ENCODE measurements around the gene SLC1A4.
A peak's percentile ranks its signal among the peaks of the same experiment; 100 is the strongest.

DNA sequence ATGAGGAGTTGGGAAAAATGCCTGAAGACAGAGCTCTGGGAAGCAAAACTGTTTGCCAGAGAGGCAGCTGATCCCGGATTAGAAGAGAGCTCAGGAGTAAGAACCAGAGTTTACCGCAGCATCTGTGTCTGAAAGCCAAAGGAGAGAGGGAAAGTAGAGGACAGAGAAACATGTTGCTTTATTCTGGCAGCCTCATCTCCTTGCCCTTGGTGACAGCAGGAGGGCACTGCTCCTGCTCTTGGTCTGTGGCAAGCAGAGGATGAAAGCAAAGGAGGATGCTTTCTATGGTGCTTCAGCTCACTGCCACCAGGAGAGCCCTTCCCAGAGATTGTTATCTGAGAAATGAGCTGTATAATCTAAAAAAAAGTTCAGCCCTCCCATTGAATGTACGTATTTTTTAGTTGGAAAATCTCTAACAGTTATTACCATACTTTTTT lies 7.7 kb downstream of the SLC1A4 start:
- TF ChIP-seq NFYB (IDR thresholded peaks at IDR 0.05; ENCODE audit: insufficient read depth, low read depth, low read length) (no peak), JUND (IDR thresholded peaks at IDR 0.05; ENCODE audit: low read depth, low read length) (no peak), POLR2A (IDR thresholded peaks at IDR 0.05; ENCODE audit: low read depth, low read length) (no peak), BHLHE40 (IDR thresholded peaks at IDR 0.05; ENCODE audit: borderline replicate concordance in 1 of 2, low read depth in 2 of 2, low read length in 1 of 2) (no peak), POLR2AphosphoS5 (IDR thresholded peaks at IDR 0.05; ENCODE audit: low read length) (no peak; the same call in 1 of the 2 replicates), CEBPB (IDR thresholded peaks at IDR 0.05; ENCODE audit: borderline replicate concordance in 1 of 2, low read depth in 2 of 2, low read length in 2 of 2) (no peak), SREBF2 (IDR thresholded peaks at IDR 0.05; ENCODE audit: low read length) (no peak)
- TF ChIP-seq, protein P1, sequence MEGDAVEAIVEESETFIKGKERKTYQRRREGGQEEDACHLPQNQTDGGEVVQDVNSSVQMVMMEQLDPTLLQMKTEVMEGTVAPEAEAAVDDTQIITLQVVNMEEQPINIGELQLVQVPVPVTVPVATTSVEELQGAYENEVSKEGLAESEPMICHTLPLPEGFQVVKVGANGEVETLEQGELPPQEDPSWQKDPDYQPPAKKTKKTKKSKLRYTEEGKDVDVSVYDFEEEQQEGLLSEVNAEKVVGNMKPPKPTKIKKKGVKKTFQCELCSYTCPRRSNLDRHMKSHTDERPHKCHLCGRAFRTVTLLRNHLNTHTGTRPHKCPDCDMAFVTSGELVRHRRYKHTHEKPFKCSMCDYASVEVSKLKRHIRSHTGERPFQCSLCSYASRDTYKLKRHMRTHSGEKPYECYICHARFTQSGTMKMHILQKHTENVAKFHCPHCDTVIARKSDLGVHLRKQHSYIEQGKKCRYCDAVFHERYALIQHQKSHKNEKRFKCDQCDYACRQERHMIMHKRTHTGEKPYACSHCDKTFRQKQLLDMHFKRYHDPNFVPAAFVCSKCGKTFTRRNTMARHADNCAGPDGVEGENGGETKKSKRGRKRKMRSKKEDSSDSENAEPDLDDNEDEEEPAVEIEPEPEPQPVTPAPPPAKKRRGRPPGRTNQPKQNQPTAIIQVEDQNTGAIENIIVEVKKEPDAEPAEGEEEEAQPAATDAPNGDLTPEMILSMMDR (IDR thresholded peaks at IDR 0.05 in 2 of 3, conservative IDR thresholded peaks at IDR 0.05 in 1 of 3; ENCODE audit: control insufficient read depth in 2 of 3, extremely low read depth in 1 of 3, insufficient read depth in 1 of 3, low read depth in 3 of 3, low read length in 3 of 3) = peak in 1 of 3 experiments; percentile 22; a peak in 2 of 6 replicates
- TF ChIP-seq, protein P2, sequence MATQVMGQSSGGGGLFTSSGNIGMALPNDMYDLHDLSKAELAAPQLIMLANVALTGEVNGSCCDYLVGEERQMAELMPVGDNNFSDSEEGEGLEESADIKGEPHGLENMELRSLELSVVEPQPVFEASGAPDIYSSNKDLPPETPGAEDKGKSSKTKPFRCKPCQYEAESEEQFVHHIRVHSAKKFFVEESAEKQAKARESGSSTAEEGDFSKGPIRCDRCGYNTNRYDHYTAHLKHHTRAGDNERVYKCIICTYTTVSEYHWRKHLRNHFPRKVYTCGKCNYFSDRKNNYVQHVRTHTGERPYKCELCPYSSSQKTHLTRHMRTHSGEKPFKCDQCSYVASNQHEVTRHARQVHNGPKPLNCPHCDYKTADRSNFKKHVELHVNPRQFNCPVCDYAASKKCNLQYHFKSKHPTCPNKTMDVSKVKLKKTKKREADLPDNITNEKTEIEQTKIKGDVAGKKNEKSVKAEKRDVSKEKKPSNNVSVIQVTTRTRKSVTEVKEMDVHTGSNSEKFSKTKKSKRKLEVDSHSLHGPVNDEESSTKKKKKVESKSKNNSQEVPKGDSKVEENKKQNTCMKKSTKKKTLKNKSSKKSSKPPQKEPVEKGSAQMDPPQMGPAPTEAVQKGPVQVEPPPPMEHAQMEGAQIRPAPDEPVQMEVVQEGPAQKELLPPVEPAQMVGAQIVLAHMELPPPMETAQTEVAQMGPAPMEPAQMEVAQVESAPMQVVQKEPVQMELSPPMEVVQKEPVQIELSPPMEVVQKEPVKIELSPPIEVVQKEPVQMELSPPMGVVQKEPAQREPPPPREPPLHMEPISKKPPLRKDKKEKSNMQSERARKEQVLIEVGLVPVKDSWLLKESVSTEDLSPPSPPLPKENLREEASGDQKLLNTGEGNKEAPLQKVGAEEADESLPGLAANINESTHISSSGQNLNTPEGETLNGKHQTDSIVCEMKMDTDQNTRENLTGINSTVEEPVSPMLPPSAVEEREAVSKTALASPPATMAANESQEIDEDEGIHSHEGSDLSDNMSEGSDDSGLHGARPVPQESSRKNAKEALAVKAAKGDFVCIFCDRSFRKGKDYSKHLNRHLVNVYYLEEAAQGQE (IDR thresholded peaks at IDR 0.05; ENCODE audit: low read depth, low read length) = no peak

Measured in GM12878 (cell line).